OCI-LY7 (cell line): ENCODE data around the gene NUTM1. TPM values are rescaled to one million over a fixed set of nuclear protein-coding genes. Genes with fewer than 3 reads are reported as not detected.

Experiments used
- BruUV-seq: library from RNA; stranded (reverse); fragments of 400-500 nt; replicated peaks from 2 replicates; lab custom pipeline; 2021; lab: Mats Ljungman, UMichigan
- CTCF ChIA-PET: fragments of 300-600 bp; sonication (Branson Sonifier 250); formaldehyde crosslinking; loops from one replicate; lab custom pipeline; 2022; ENCODE audit warnings: antibody characterized with exemption; ENCODE audit not compliant: unreplicated experiment; lab: Charles Lee
- POLR2A ChIA-PET: fragments of 300-600 bp; sonication (Branson Sonifier 250); formaldehyde crosslinking; loops from one replicate; lab custom pipeline; 2022; ENCODE audit warnings: antibody characterized with exemption; lab: Charles Lee
- DNase-seq: peaks from one replicate; pipeline ENCODE4 v3.0.0-alpha.2; 2015; ENCODE audit warnings: low spot score
- H2AFZ ChIP-seq: fragments of 200-600 bp; sonication (generic), shearing (Covaris generic); 2 replicates; pipeline ENCODE4 v1.6.1; 2014; ENCODE audit warnings: mild to moderate bottlenecking, antibody characterized with exemption, low read length, moderate library complexity
- H3K27ac ChIP-seq: fragments of 200-600 bp; sonication (generic); 2 replicates; pipeline ENCODE4 v1.5.1; 2014; ENCODE audit warnings: mixed run types, low read depth, mild to moderate bottlenecking, moderate library complexity, low read length, inconsistent platforms; ENCODE audit not compliant: poor library complexity, severe bottlenecking
- H3K36me3 ChIP-seq: fragments of 200-600 bp; sonication (generic); 2 replicates; pipeline ENCODE4 v1.6.1; 2014; ENCODE audit warnings: mild to moderate bottlenecking, antibody characterized with exemption, low read length, moderate library complexity, mixed read lengths; ENCODE audit not compliant: insufficient read depth
- H3K4me1 ChIP-seq: fragments of 200-600 bp; sonication (generic); 2 replicates; pipeline ENCODE4 v1.5.1; 2014; ENCODE audit warnings: mild to moderate bottlenecking, low read length; ENCODE audit not compliant: insufficient read depth, poor library complexity, severe bottlenecking
- H3K4me2 ChIP-seq: fragments of 200-600 bp; sonication (generic); 2 replicates; pipeline ENCODE4 v1.6.1; 2014; ENCODE audit warnings: mild to moderate bottlenecking, low read length
- H3K4me3 ChIP-seq: fragments of 200-600 bp; sonication (generic); 2 replicates; pipeline ENCODE4 v1.5.1; 2014; ENCODE audit warnings: mild to moderate bottlenecking, low read depth, low read length; ENCODE audit not compliant: poor library complexity, severe bottlenecking
- H3K79me2 ChIP-seq: fragments of 200-600 bp; sonication (generic); 2 replicates; pipeline ENCODE4 v1.6.1; 2016; ENCODE audit warnings: low read depth, mild to moderate bottlenecking, low read length, moderate library complexity, mixed read lengths; ENCODE audit not compliant: insufficient read depth
- H3K9me2 ChIP-seq: fragments of 200-600 bp; sonication (generic); 2 replicates; pipeline ENCODE4 v1.6.1; 2016; ENCODE audit warnings: mild to moderate bottlenecking, low read length, mixed read lengths; ENCODE audit not compliant: insufficient read depth
- H3K9me3 ChIP-seq: fragments of 200-600 bp; sonication (generic); 2 replicates; pipeline ENCODE4 v1.6.1; 2014; ENCODE audit warnings: mild to moderate bottlenecking, mixed run types, low read length, mixed read lengths
- H4K20me1 ChIP-seq: fragments of 200-600 bp; sonication (generic); 2 replicates; pipeline ENCODE4 v1.6.1; 2014; ENCODE audit warnings: mild to moderate bottlenecking, antibody characterized with exemption, low read length, moderate library complexity, mixed read lengths; ENCODE audit not compliant: insufficient read depth
- CTCF ChIP-seq: fragments of 200-600 bp; sonication (generic); conservative IDR thresholded peaks from 2 replicates; pipeline ENCODE4 v1.5.1; 2014; ENCODE audit warnings: mild to moderate bottlenecking, antibody characterized with exemption, low read length, moderate library complexity, mixed read lengths
- EZH2phosphoT487 ChIP-seq: fragments of 200-600 bp; sonication (generic); IDR thresholded peaks from 2 replicates; pipeline ENCODE4 v1.6.1; 2018; ENCODE audit warnings: low read depth, borderline replicate concordance, mild to moderate bottlenecking, mixed run types, antibody characterized with exemption, low read length, moderate library complexity, mixed read lengths
- intact Hi-C: fragments of 100-400 bp; cut with micrococcal nuclease; formaldehyde crosslinking; loops from one replicate; pipeline ENCODE4 v1.10.0; 2022; ENCODE audit not compliant: unreplicated experiment
- total RNA-seq, 2 experiments: library from RNA; depleted of rRNA in 1 of 2; stranded (reverse); fragments of >200 nt in 1 of 2; shearing (Covaris generic) in 1 of 2; gene quantifications; 2 replicates each; pipeline ENCODE4 v1.2.3, GENCODE V29; 2014 to 2022

The NUTM1 gene
- total RNA-seq, 2 experiments from 2014 or later = not detected

DNA sequence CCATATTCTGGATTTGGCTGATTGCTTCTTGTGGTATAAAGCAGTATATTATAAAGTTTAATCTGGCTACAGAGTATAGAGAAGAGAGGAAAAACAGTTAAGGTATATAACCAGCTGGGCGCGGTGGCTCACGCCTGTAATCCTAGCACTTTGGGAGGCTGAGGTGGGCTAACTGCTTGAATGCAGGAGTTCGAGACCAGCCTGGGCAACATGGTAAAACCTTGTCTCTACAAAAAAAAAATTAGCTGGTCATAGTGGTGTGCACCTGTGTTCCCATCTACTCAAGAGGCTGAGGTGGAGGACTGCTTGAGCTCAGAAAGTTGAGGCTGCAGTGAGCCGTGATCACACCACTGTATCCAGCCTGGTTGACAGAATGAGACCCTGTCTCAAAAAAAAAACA lies 12.8 kb upstream of the NUTM1 start:
- H3K4me3 ChIP-seq = no peak overlapping the region
- peaks cover 6% of the 10 kb centered on the region; the same call in 1 of the 2 replicates for H3K79me2 ChIP-seq
- ChIA-PET POLR2A (interaction anchor here (0.6 to 1.3 kb wide), 4 partner anchors 16 to 291 kb away, joined by 3 to 4 read pairs (median 3); no protein-coding TSS in a partner anchor), CTCF (no interaction called here)
- intact Hi-C loops = no loop called here
- no peaks in the 10 kb centered on the region for H3K36me3 ChIP-seq
- no peak overlapping the region for H3K27ac ChIP-seq
- BruUV-seq = no TSS peak
- H4K20me1 ChIP-seq = no peaks in the 10 kb centered on the region
- H3K9me3 ChIP-seq = no peaks in the 10 kb centered on the region
- TF ChIP-seq EZH2phosphoT487 = no peak
- TF ChIP-seq CTCF = no peak
- H2AFZ ChIP-seq = no peak overlapping the region
- H3K4me2 ChIP-seq = no peak overlapping the region
- peaks cover 23% of the 10 kb centered on the region for H3K4me1 ChIP-seq
- no peaks in the 10 kb centered on the region for H3K9me2 ChIP-seq
- no peak for DNase-seq

GRCh38 chr15:34331809-34332208 lies 11.3 kb upstream of the NUTM1 start:
- peaks cover 39% of the 10 kb centered on the region for H3K4me1 ChIP-seq
- no peak overlapping the region for H3K27ac ChIP-seq
- POLR2A ChIA-PET = no interaction called here
- H3K36me3 ChIP-seq = no peaks in the 10 kb centered on the region
- DNase-seq = no peak
- TF ChIP-seq CTCF = no peak
- TF ChIP-seq EZH2phosphoT487 = no peak
- no peak overlapping the region for H3K4me3 ChIP-seq
- no peak overlapping the region for H3K4me2 ChIP-seq
- H3K79me2 ChIP-seq = peaks cover 6% of the 10 kb centered on the region; the same call in 1 of the 2 replicates
- no peak overlapping the region for H2AFZ ChIP-seq
- no peaks in the 10 kb centered on the region for H3K9me2 ChIP-seq
- CTCF ChIA-PET = no interaction called here
- no TSS peak for BruUV-seq
- no peaks in the 10 kb centered on the region for H4K20me1 ChIP-seq
- intact Hi-C loops = no loop called here
- H3K9me3 ChIP-seq = no peaks in the 10 kb centered on the region

GRCh38 chr15:34332553-34333120 lies 10.5 kb upstream of the NUTM1 start:
- Histone ChIP-seq H4K20me1 (no peaks in the 10 kb centered on the region), H3K27ac (no peak overlapping the region), H3K4me2 (no peak overlapping the region), H3K4me3 (no peak overlapping the region), H3K9me2 (no peaks in the 10 kb centered on the region), H2AFZ (no peak overlapping the region), H3K79me2 (peaks cover 6% of the 10 kb centered on the region; the same call in 1 of the 2 replicates), H3K4me1 (peaks cover 42% of the 10 kb centered on the region), H3K9me3 (no peaks in the 10 kb centered on the region), H3K36me3 (no peaks in the 10 kb centered on the region)
- DNase-seq = no peak
- TF ChIP-seq CTCF = no peak
- TF ChIP-seq EZH2phosphoT487 = no peak
- intact Hi-C loops = no loop called here
- ChIA-PET POLR2A (interaction anchor here (0.7 kb wide), 1 partner anchor 190 kb away, joined by 5 read pairs; no protein-coding TSS in a partner anchor), CTCF (no interaction called here)
- no TSS peak for BruUV-seq
